Stomach (tissue), 9 donors: ENCODE data around the gene ERC1. TPM values are rescaled to one million over a fixed set of nuclear protein-coding genes. Genes with fewer than 3 reads are reported as not detected.

Experiments used
- DNase-seq, 2 donors: peaks; one replicate each; pipeline versions ENCODE4 v3.0.0 to v3.0.0-alpha.2; 2013 to 2019
- H3K27ac ChIP-seq, 5 donors: fragments of 200-600 bp in 4 of 5; sonication (generic) in 4 of 5; one replicate each; pipeline ENCODE4 v1.5.1; 2013 to 2019; ENCODE audit warnings: mild to moderate bottlenecking in 1 of 5, moderate library complexity in 1 of 5
- H3K27me3 ChIP-seq, 3 donors: fragments of 200-600 bp; sonication (generic); one replicate each; pipeline ENCODE4 v1.5.1; 2017 to 2019; ENCODE audit warnings: mixed run types in 1 of 3
- H3K36me3 ChIP-seq, 4 donors: fragments of 200-600 bp; sonication (generic); 1 replicate in 3 of 4; 2 replicates in 1 of 4; pipeline ENCODE4 v1.5.1; 2016 to 2019
- H3K4me1 ChIP-seq, 4 donors: fragments of 200-600 bp; sonication (generic); one replicate each; pipeline ENCODE4 v1.5.1; 2016 to 2019
- H3K4me3 ChIP-seq, 4 donors: fragments of 200-600 bp; sonication (generic) in 3 of 4; one replicate each; pipeline ENCODE4 v1.5.1; 2016 to 2019; ENCODE audit warnings: mild to moderate bottlenecking in 1 of 4
- H3K9me3 ChIP-seq, 4 donors: fragments of 200-600 bp; sonication (generic); one replicate each; pipeline ENCODE4 v1.5.1; 2016 to 2019
- CTCF ChIP-seq, 7 experiments: fragments of 450-650 bp in 4 of 7; fragments of 200-600 bp in 3 of 7; sonication (generic) in 3 of 7; IDR thresholded peaks; one replicate each; pipeline ENCODE4 v1.5.1; 2016 to 2019; ENCODE audit warnings: antibody characterized with exemption in 7 of 7, control low read depth in 2 of 7, mild to moderate bottlenecking in 1 of 7
- EP300 ChIP-seq: sonication (generic); formaldehyde crosslinking; IDR thresholded peaks from one replicate; pipeline ENCODE4 v1.6.1; 2017; ENCODE audit warnings: antibody characterized with exemption
- POLR2A ChIP-seq, 4 donors: fragments of 450-650 bp; IDR thresholded peaks; one replicate each; pipeline ENCODE4 v1.6.1; 2016; ENCODE audit warnings: antibody characterized with exemption in 4 of 4, control low read depth in 2 of 4, mild to moderate bottlenecking in 1 of 4, moderate library complexity in 1 of 4
- POLR2AphosphoS5 ChIP-seq, 3 donors: sonication (generic); formaldehyde crosslinking; IDR thresholded peaks; one replicate each; pipeline ENCODE4 v1.6.1; 2016; ENCODE audit warnings: antibody characterized with exemption in 3 of 3
- WGBS, 5 donors: extraction: QIAGEN DNeasy Blood & Tissue Kit in 3 of 5; methylation state at CpG; one replicate each; pipeline versions ENCODE4 v1.1.5 to v1.1.7; 2013 to 2018; 5-methylcytosine and 5-hydroxymethylcytosine counted together
- intact Hi-C: fragments of 100-400 bp; cut with DNase I; formaldehyde crosslinking; loops from one replicate; pipeline ENCODE4 v1.15.1; 2023; ENCODE audit warnings: low total_unique reads
- polyA plus RNA-seq, 3 donors: library from polyadenylated mRNA; stranded (reverse); fragments of 200-250 nt; gene quantifications; one replicate each; pipeline ENCODE4 v1.2.3, GENCODE V29; 2013
- total RNA-seq, 5 donors: library from RNA; depleted of rRNA; stranded (reverse); fragments of >200 nt; gene quantifications; one replicate each; pipeline versions ENCODE4 v1.1.0 to v1.2.3, GENCODE V29; 2014 to 2016
- donor health status: healthy with polysubstance abuse.
- donor health status: Bipolar disorder and iron deficiency.
- donor health status: healthy.

Gene ERC1
- total and polyA plus RNA-seq, 8 donors: 3.8 to 69.4 (median 51.6) TPM

- no peak for TF ChIP-seq POLR2A (IDR thresholded peaks at IDR 0.05)
- no peak for TF ChIP-seq POLR2AphosphoS5 (IDR thresholded peaks at IDR 0.05)
- TF ChIP-seq EP300: no peak
- TF ChIP-seq CTCF (IDR thresholded peaks at IDR 0.05): no peak
- intact Hi-C loops: no loop called here
Observed at GRCh38 chr12:1305063-1305434, 314.0 kb downstream of the ERC1 start.

GRCh38 chr12:1305791-1306500, 314.9 kb downstream of the ERC1 start:
- peaks cover 0 to under 1% (median 0%) of the 10 kb centered on the region in 4 donors for H3K36me3 ChIP-seq
- peak in 1 of 2 donors; percentile 40 for DNase-seq
- intact Hi-C loops: no loop called here
- H3K27ac ChIP-seq: peak overlapping the region in 2 of 5 donors; percentile 19 to 50
- H3K9me3 ChIP-seq: no peaks in the 10 kb centered on the region
- peaks cover 0 to 29% (median 6%) of the 10 kb centered on the region in 4 donors for H3K4me1 ChIP-seq
- TF ChIP-seq CTCF (IDR thresholded peaks at IDR 0.05) (no peak), POLR2AphosphoS5 (IDR thresholded peaks at IDR 0.05) (no peak), POLR2A (IDR thresholded peaks at IDR 0.05) (no peak), EP300 (no peak)
- H3K4me3 ChIP-seq: no peak overlapping the region
- 43 to 66% (median 61%) methylated on average over 4 of the region's 4 CpGs for WGBS, 5 donors
- H3K27me3 ChIP-seq: no peaks in the 10 kb centered on the region

More at GRCh38 chr12:1305063-1305434, 314.0 kb downstream of the ERC1 start:
- 88 to 97% (median 94%) methylated on average over 3 of the region's 3 CpGs for WGBS, 5 donors
- Histone ChIP-seq H3K9me3 (no peaks in the 10 kb centered on the region), H3K4me1 (peaks cover 0 to 20% (median 5%) of the 10 kb centered on the region in 4 donors), H3K27me3 (no peaks in the 10 kb centered on the region), H3K36me3 (peaks cover 0 to 10% (median 1%) of the 10 kb centered on the region in 4 donors), H3K27ac (peak overlapping the region in 1 of 5 donors; percentile 39), H3K4me3 (no peak overlapping the region)
- no peak for DNase-seq

GRCh38 chr12:1306817-1307216, 315.8 kb downstream of the ERC1 start:
- Histone ChIP-seq H3K27me3 (no peaks in the 10 kb centered on the region), H3K4me1 (peaks cover 0 to 38% (median 10%) of the 10 kb centered on the region in 4 donors), H3K9me3 (no peaks in the 10 kb centered on the region), H3K4me3 (no peak overlapping the region), H3K27ac (peak overlapping the region in 1 of 5 donors; percentile 50), H3K36me3 (no peaks in the 10 kb centered on the region)
- intact Hi-C loops: no loop called here
- DNase-seq: no peak
- 81 to 97% (median 87%) methylated on average over 4 of the region's 4 CpGs for WGBS, 5 donors
- TF ChIP-seq EP300 (no peak), POLR2A (IDR thresholded peaks at IDR 0.05) (no peak), POLR2AphosphoS5 (IDR thresholded peaks at IDR 0.05) (no peak), CTCF (IDR thresholded peaks at IDR 0.05) (no peak)

DNA sequence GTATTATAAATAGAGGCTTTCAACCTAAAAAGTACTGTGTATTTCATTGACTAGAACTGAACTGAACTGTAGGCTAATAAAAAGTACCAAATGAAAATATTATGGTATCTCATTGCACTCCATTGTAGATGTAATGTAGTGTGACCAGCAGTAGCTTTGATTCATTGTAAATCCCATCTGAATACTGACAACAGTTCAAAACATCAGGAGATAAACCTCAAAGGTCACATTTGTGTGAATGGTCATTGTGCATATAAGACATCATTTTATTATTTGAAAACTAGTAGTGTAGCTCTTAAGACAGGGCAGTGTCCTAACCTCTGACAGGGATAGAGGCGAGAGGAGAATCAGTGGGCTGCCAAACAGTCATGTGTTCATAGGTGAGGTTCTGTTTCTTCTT, 316.8 kb downstream of the ERC1 start:
- intact Hi-C loops: no loop called here
- no peaks in the 10 kb centered on the region for H3K9me3 ChIP-seq

More for the DNA sequence above, 316.8 kb downstream of the ERC1 start:
- no peak for TF ChIP-seq POLR2AphosphoS5 (IDR thresholded peaks at IDR 0.05)
- no peak for TF ChIP-seq CTCF (IDR thresholded peaks at IDR 0.05)
- no peak for TF ChIP-seq POLR2A (IDR thresholded peaks at IDR 0.05)
- no peak for TF ChIP-seq EP300
- no peak for DNase-seq
- Histone ChIP-seq H3K4me1 (peaks cover 0 to 43% (median 12%) of the 10 kb centered on the region in 4 donors), H3K27me3 (no peaks in the 10 kb centered on the region), H3K36me3 (no peaks in the 10 kb centered on the region), H3K27ac (no peak overlapping the region), H3K4me3 (no peak overlapping the region)
- WGBS, 5 donors: 90 to 98% (median 94%) methylated on average over 1 of the region's 1 CpG
